PC-3 (cell line): ENCODE measurements around the gene TMEM167A. TPM values are rescaled to one million over a fixed set of nuclear protein-coding genes. Genes with fewer than 3 reads are reported as not detected.

Experiments used
- ATAC-seq: fragments of 200-7000 bp; cut with Tn5 transposase; 2 replicates; pipeline ENCODE4 v1.9.1; 2020; ENCODE audit warnings: mild to moderate bottlenecking, moderate library complexity
- BruUV-seq: library from RNA; stranded (reverse); fragments of 400-500 nt; replicated peaks from 2 replicates; lab custom pipeline; 2021; lab: Mats Ljungman, UMichigan
- CTCF ChIA-PET: fragments of 300-600 bp; sonication (Branson Sonifier 250); formaldehyde crosslinking; loops from one replicate; lab custom pipeline; 2022; ENCODE audit warnings: antibody characterized with exemption; lab: Charles Lee
- POLR2A ChIA-PET: fragments of 300-600 bp; sonication (Branson Sonifier 250); formaldehyde crosslinking; loops from one replicate; lab custom pipeline; 2022; ENCODE audit warnings: antibody characterized with exemption; ENCODE audit not compliant: unreplicated experiment; lab: Charles Lee
- DNase-seq: peaks from one replicate; pipeline ENCODE4 v3.0.0-alpha.2; 2015
- H2AFZ ChIP-seq: fragments of 300-600 bp; sonication (generic); 2 replicates; pipeline ENCODE4 v1.6.0; 2016; ENCODE audit warnings: antibody characterized with exemption, low read length
- H3F3A ChIP-seq: fragments of 300-600 bp; sonication (generic); one replicate; pipeline ENCODE4 v1.6.0; 2017; ENCODE audit warnings: antibody characterized with exemption, low read length, control low read depth, mild to moderate bottlenecking; ENCODE audit not compliant: unreplicated experiment
- H3K27ac ChIP-seq: fragments of 300-600 bp; sonication (generic); 2 replicates; pipeline ENCODE4 v1.5.1; 2016; ENCODE audit warnings: mild to moderate bottlenecking, low read length
- H3K27me3 ChIP-seq: fragments of 300-600 bp; sonication (generic); 2 replicates; pipeline ENCODE4 v1.6.1; 2016; ENCODE audit warnings: low read length, mixed read lengths
- H3K36me3 ChIP-seq: fragments of 300-600 bp; sonication (generic); 2 replicates; pipeline ENCODE4 v1.6.1; 2016; ENCODE audit warnings: low read depth, mixed run types, low read length, mixed read lengths
- H3K4me1 ChIP-seq: fragments of 300-600 bp; sonication (generic); 2 replicates; pipeline ENCODE4 v1.5.1; 2016; ENCODE audit warnings: low read length; ENCODE audit not compliant: insufficient read depth
- H3K4me2 ChIP-seq: fragments of 300-600 bp; sonication (generic); 2 replicates; pipeline ENCODE4 v1.6.0; 2016; ENCODE audit warnings: low read length
- H3K4me3 ChIP-seq: fragments of 300-600 bp; sonication (generic); 2 replicates; pipeline ENCODE4 v1.5.1; 2016; ENCODE audit warnings: mild to moderate bottlenecking, low read length, mixed read lengths
- H3K79me2 ChIP-seq: fragments of 300-600 bp; sonication (generic); 2 replicates; pipeline ENCODE4 v1.6.1; 2017; ENCODE audit warnings: low read length, mixed read lengths
- H3K9ac ChIP-seq: fragments of 300-600 bp; sonication (generic); 2 replicates; pipeline ENCODE4 v1.6.0; 2016; ENCODE audit warnings: mild to moderate bottlenecking, low read length
- H3K9me2 ChIP-seq: fragments of 300-600 bp; sonication (generic); replicated peaks from 2 replicates; pipeline ENCODE4 v1.6.1; 2016; ENCODE audit warnings: mixed run types, low read length, mixed read lengths
- H3K9me3 ChIP-seq: fragments of 300-600 bp; sonication (generic); 2 replicates; pipeline ENCODE4 v1.6.1; 2016; ENCODE audit warnings: low read length, mixed read lengths
- H4K20me1 ChIP-seq: fragments of 300-600 bp; sonication (generic); 2 replicates; pipeline ENCODE4 v1.6.1; 2016; ENCODE audit warnings: low read length, mixed read lengths
- CTCF ChIP-seq: fragments of 300-600 bp; sonication (generic); conservative IDR thresholded peaks from 2 replicates; pipeline ENCODE4 v1.5.1; 2017; ENCODE audit warnings: antibody characterized with exemption, low read depth, mild to moderate bottlenecking, low read length
- EZH2 ChIP-seq: fragments of 300-600 bp; sonication (generic); IDR thresholded peaks from one replicate; pipeline ENCODE4 v1.6.1; 2017; ENCODE audit warnings: antibody characterized with exemption, mild to moderate bottlenecking, low read length; ENCODE audit not compliant: unreplicated experiment
- EZH2phosphoT487 ChIP-seq: fragments of 300-600 bp; sonication (generic); IDR thresholded peaks from 2 replicates; pipeline ENCODE4 v1.6.1; 2018; ENCODE audit warnings: mild to moderate bottlenecking, antibody characterized with exemption, low read length, borderline replicate concordance
- intact Hi-C: fragments of 100-400 bp; cut with micrococcal nuclease; formaldehyde crosslinking; loops from 2 replicates; pipeline ENCODE4 v1.9.0; 2023
- total RNA-seq: library from RNA; depleted of rRNA; stranded (reverse); fragments of >200 nt; gene quantifications from 2 replicates; pipeline ENCODE4 v1.2.3, GENCODE V29; 2014

The TMEM167A gene
- total RNA-seq, 1 experiment from 2014 or later, result 35.7 TPM

GRCh38 chr5:83035373-83036100 is 41.7 kb downstream of the TMEM167A start:
- TF ChIP-seq CTCF (no peak), EZH2phosphoT487 (no peak), EZH2 (no peak)
- intact Hi-C loops, result no loop called here

GRCh38 chr5:83034528-83035207 is 42.5 kb downstream of the TMEM167A start:
- Histone ChIP-seq H3K9me3 (no peaks in the 10 kb centered on the region), H3K4me3 (no peak overlapping the region), H3K9me2 (no peaks in the 10 kb centered on the region), H3K79me2 (no peaks in the 10 kb centered on the region), H3K9ac (no peak overlapping the region), H3K36me3 (no peaks in the 10 kb centered on the region), H3K27ac (no peak overlapping the region), H3K4me2 (no peak overlapping the region), H3K27me3 (no peaks in the 10 kb centered on the region), H2AFZ (no peak overlapping the region), H3F3A (no peaks in the 10 kb centered on the region), H4K20me1 (no peaks in the 10 kb centered on the region), H3K4me1 (no peaks in the 10 kb centered on the region)
- TF ChIP-seq CTCF (no peak), EZH2 (no peak), EZH2phosphoT487 (no peak)
- intact Hi-C loops, result no loop called here
- BruUV-seq, result no TSS peak
- DNase-seq (no peak), ATAC-seq (no peak)
- ChIA-PET POLR2A (no interaction called here), CTCF (no interaction called here)

More at GRCh38 chr5:83035373-83036100, 41.7 kb downstream of the TMEM167A start:
- Histone ChIP-seq H2AFZ (no peak overlapping the region), H3K9ac (no peak overlapping the region), H4K20me1 (no peaks in the 10 kb centered on the region), H3K79me2 (no peaks in the 10 kb centered on the region), H3K9me3 (no peaks in the 10 kb centered on the region), H3K4me1 (no peaks in the 10 kb centered on the region), H3F3A (no peaks in the 10 kb centered on the region), H3K27me3 (no peaks in the 10 kb centered on the region), H3K4me3 (no peak overlapping the region), H3K36me3 (no peaks in the 10 kb centered on the region), H3K4me2 (no peak overlapping the region), H3K9me2 (no peaks in the 10 kb centered on the region), H3K27ac (no peak overlapping the region)
- ChIA-PET CTCF (no interaction called here), POLR2A (no interaction called here)
- ATAC-seq (no peak), DNase-seq (no peak)
- BruUV-seq, result no TSS peak

DNA sequence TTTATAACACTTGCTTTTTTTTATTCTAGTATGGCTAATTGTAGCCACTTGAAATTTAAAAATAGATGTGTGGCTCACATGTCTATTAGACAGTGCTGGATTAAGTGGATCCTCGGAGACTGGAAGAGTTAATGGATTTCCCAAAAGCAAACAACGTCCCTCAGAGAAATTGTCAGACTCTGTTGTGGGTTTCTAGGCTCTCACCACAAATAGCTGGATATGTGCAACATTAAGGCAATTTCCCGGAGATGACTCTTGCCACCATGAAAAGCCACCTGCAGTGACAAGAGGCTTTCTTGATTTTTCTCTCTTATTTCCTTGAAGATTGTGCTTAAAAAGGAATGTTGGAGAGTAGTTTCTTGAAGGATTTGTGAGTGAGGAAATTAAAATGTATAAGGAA is 43.2 kb downstream of the TMEM167A start:
- Histone ChIP-seq H3F3A (no peaks in the 10 kb centered on the region), H3K79me2 (no peaks in the 10 kb centered on the region), H3K9me3 (no peaks in the 10 kb centered on the region), H3K36me3 (no peaks in the 10 kb centered on the region), H3K4me2 (no peak overlapping the region), H2AFZ (no peak overlapping the region), H3K27ac (no peak overlapping the region), H3K27me3 (no peaks in the 10 kb centered on the region), H3K9me2 (no peaks in the 10 kb centered on the region), H3K4me3 (no peak overlapping the region), H4K20me1 (no peaks in the 10 kb centered on the region), H3K4me1 (no peaks in the 10 kb centered on the region), H3K9ac (no peak overlapping the region)
- intact Hi-C loops, result no loop called here
- CTCF ChIA-PET, result no interaction called here
- BruUV-seq, result no TSS peak
- TF ChIP-seq EZH2phosphoT487, result no peak
- no peak for TF ChIP-seq CTCF
- TF ChIP-seq EZH2, result no peak
- ATAC-seq (no peak), DNase-seq (no peak)
- POLR2A ChIA-PET, result interaction anchor here (0.6 kb wide), 1 partner anchor 647 kb away, joined by 8 read pairs; no protein-coding TSS in a partner anchor
